ENCODE data around the gene GPR183.

- TF ChIP-seq CTCF (IDR thresholded peaks at IDR 0.05) (no peak), POLR2A (IDR thresholded peaks at IDR 0.05) (no peak)
These were observed 27.0 kb downstream of the GPR183 start for GRCh38 chr13:99280166-99280565.
